Activated CD4-positive, alpha-beta T cell treated with anti-CD3 and anti-CD28 coated beads, Interleukin-2, amount 10 ng/mL, durations not matched to agents 24 days and 14 days (primary cell): ENCODE results near the gene LAMA5. TPM values are rescaled to one million over a fixed set of nuclear protein-coding genes. Genes with fewer than 3 reads are reported as not detected.

Source experiments
- DNase-seq: peaks from one replicate; pipeline ENCODE4 v3.0.0; 2022
- H3K27ac Mint-ChIP-seq: one replicate; pipeline ENCODE4 v1.8.0; 2022; ENCODE audit warnings: mild to moderate bottlenecking, mixed read lengths
- H3K27me3 Mint-ChIP-seq: one replicate; pipeline ENCODE4 v1.8.0; 2022; ENCODE audit warnings: mixed read lengths
- H3K36me3 Mint-ChIP-seq: one replicate; pipeline ENCODE4 v1.8.0; 2022; ENCODE audit warnings: low read depth, mild to moderate bottlenecking, mixed read lengths
- H3K4me1 Mint-ChIP-seq: one replicate; pipeline ENCODE4 v1.8.0; 2021; ENCODE audit warnings: mixed read lengths
- H3K4me3 Mint-ChIP-seq: one replicate; pipeline ENCODE4 v1.8.0; 2022; ENCODE audit warnings: mild to moderate bottlenecking, moderate library complexity, mixed read lengths
- H3K9me3 Mint-ChIP-seq: one replicate; pipeline ENCODE4 v1.8.0; 2021; ENCODE audit warnings: mixed read lengths
- intact Hi-C: fragments of 100-400 bp; cut with micrococcal nuclease; formaldehyde crosslinking; loops from one replicate; pipeline ENCODE4 v1.15.1; 2023
- total RNA-seq: library from RNA; stranded (reverse); gene quantifications from 2 replicates; pipeline ENCODE4 v1.2.3, GENCODE V29; 2022

Gene LAMA5
- total RNA-seq, 1 donor from 2014 or later: 2.1 TPM

DNA sequence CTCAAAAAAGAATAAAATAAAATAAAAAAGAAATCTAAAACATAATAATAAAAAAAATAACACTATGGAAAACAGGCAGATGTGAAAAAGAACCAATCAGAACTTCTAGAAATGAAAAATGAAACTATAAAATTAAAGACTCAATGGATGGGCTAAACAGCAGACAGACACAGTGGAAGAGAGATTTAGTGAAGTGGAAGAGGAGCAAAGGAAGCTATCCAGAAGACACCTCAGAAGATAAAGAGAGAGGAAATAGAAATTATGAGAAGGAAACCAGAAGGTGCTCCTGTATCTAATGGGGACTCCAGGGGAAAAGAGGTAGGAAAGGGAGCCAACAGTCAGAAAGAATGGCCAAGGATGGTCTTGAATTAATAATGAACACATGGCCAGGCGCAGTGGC is 18.5 kb downstream of the LAMA5 start:
- DNase-seq: no peak
- H3K4me3 Mint-ChIP-seq: no peak overlapping the region
- H3K27ac Mint-ChIP-seq: no peak overlapping the region
- H3K9me3 Mint-ChIP-seq: peaks cover 3% of the 10 kb centered on the region
- H3K36me3 Mint-ChIP-seq: no peaks in the 10 kb centered on the region
- intact Hi-C loops: no loop called here
- peaks cover 2% of the 10 kb centered on the region for H3K4me1 Mint-ChIP-seq
- H3K27me3 Mint-ChIP-seq: no peaks in the 10 kb centered on the region

DNA sequence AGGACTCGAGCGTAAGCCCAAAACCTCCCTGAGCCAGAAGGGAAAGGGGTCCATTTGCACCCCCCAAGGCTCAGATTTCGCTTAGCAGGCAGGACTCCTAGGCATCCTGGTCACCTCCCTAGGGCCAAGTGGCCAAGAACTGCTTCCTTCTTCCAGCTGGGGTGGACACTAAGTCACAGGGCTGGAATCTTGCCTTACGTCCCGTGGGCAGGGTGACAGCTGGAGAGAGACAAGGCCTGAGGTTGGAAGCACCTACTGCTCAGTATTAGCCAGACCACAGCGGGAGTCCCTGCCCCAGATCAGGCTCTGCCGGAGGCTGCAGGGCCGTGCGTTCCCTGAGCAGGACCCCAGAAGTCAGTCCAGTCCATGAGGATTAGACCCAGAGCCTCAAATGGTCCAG is 19.7 kb downstream of the LAMA5 start:
- intact Hi-C loops: no loop called here
- Mint-ChIP-seq H3K9me3 (peaks cover 3% of the 10 kb centered on the region), H3K4me3 (no peak overlapping the region), H3K4me1 (peaks cover 2% of the 10 kb centered on the region), H3K27me3 (no peaks in the 10 kb centered on the region), H3K36me3 (no peaks in the 10 kb centered on the region), H3K27ac (no peak overlapping the region)
- DNase-seq: no peak

DNA sequence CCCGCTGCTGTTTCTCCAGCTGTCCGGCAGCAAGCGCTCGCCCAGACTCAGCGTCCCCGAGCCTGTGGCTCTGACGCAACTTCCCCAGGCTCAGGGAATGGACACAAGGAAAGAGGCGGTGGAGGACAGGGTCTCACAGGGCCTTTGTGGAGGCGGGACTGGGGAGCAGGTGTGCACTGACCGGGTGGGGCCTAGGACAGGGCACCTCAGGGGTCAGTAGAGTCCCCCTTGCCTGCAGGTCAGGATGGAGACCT is 20.0 kb downstream of the LAMA5 start:
- Mint-ChIP-seq H3K9me3 (peaks cover 3% of the 10 kb centered on the region), H3K27me3 (no peaks in the 10 kb centered on the region), H3K4me3 (no peak overlapping the region), H3K27ac (no peak overlapping the region), H3K36me3 (no peaks in the 10 kb centered on the region), H3K4me1 (peaks cover 2% of the 10 kb centered on the region)
- no peak for DNase-seq
- intact Hi-C loops: no loop called here

DNA sequence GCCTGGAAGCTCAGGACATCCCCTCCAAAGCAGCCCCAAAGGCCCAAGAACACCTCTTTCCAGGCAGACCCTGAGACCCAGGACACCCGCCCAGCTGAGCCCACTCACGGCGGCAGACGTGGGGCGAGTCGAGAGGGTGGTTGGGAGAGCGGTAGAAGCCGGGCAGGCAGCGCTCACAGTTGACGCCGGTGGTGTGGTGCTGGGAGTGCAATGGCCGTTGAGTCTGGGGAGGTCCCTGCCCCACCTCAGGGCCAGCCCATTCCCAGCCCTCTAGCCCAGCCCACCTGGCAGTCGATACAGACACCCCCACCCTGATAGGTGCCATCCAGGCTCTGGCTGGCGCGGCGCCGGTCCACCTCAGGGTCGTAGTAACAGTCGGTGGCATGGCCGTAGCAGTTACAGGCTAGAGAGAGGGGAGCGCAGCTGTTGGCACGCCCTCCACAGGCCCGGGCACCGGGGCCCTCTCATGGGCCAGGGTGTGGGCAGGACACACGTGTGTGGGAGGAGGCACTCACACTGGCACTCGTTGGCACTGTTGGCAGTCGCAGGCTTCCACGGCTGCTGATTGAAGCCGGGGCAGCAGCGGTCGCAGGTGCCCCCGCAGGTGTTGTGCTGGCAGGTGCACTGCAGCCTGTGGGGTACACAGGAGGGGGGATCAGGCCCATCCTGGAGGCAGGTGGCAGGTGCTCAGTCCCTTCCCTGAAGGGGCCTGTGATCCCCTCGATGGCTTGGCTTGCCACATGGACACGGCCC is 20.5 kb downstream of the LAMA5 start:
- Mint-ChIP-seq H3K9me3 (peaks cover 3% of the 10 kb centered on the region), H3K27me3 (no peaks in the 10 kb centered on the region), H3K4me3 (no peak overlapping the region), H3K27ac (no peak overlapping the region), H3K36me3 (no peaks in the 10 kb centered on the region), H3K4me1 (peaks cover 2% of the 10 kb centered on the region)
- DNase-seq: no peak
- intact Hi-C loops: no loop called here

DNA sequence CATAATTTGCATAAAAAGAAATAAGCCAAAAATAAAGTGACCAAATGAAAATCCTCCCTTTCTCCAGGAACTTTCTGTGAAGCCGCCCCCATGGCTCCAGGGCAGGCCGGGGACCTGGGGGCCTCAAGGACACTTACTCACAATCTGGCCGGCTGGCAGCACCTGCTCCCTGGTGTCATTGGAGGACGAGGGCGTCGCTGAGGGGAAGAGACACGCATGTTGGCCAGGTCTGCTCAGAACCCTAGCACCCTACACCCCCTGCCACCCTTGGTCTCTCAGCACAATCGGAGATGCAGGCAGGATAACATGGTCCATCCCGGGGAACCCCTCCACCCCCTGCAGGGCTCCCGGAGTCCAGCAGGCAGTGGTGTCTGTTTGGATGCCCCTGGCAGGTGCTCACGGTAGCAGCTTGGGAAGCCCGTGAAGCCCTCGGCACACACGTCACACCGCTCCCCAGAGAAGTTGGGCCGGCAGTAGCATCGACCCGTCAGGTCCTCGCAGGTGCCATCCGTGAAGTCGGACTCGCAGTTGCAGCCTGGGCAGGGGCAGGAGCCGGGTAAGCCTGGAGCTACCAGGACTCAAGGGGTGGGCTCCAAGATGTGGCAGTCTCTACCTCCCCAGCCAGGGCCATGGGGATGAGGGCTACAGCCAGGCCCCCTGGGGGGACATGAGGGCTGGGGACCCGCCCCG is 21.3 kb downstream of the LAMA5 start:
- no peaks in the 10 kb centered on the region for H3K27me3 Mint-ChIP-seq
- H3K36me3 Mint-ChIP-seq: no peaks in the 10 kb centered on the region
- H3K4me1 Mint-ChIP-seq: peaks cover 2% of the 10 kb centered on the region
- DNase-seq: no peak
- intact Hi-C loops: no loop called here
- H3K4me3 Mint-ChIP-seq: no peak overlapping the region
- no peak overlapping the region for H3K27ac Mint-ChIP-seq
- peaks cover 3% of the 10 kb centered on the region for H3K9me3 Mint-ChIP-seq

DNA sequence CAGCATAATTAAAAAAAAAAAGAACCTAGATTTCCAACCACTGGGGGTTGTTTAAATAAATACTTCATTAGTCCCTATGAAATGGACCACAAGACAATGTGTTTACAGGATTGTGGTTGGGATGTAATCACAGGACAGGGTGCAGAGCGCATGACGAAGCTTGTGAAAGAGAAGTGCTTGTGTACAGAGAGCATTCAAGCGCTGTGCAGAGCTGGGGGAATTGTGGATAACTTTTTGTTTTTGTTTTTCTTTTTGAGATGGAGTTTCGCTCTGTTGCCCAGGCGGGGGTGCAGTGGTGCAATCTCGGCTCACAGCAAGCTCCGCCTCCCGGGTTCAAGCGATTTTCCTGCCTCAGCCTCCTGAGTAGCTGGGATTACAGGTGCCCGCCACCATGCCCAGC is 22.3 kb downstream of the LAMA5 start:
- no peak for DNase-seq
- Mint-ChIP-seq H3K36me3 (no peaks in the 10 kb centered on the region), H3K27me3 (peaks cover 3% of the 10 kb centered on the region), H3K9me3 (peaks cover 3% of the 10 kb centered on the region), H3K4me3 (no peak overlapping the region), H3K4me1 (peaks cover 2% of the 10 kb centered on the region), H3K27ac (no peak overlapping the region)
- intact Hi-C loops: no loop called here

DNA sequence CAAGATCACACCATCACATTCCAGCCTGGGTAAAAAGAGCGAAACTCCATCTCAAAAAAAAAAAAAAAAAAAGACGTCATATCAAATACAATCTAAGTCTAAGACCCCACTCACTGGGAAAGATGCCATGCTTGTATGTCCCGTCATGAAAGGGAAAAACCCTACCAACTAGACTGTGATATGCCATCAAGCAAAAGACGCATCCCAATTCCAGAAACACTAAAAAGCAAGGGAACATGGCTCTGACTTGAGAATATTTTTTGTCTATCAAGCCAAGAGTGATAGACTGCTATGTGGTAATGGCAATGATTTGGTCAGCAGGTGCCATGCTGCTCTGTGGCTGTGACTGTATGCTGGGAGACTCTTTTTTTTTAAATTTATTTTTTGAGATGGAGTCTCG is 23.0 kb downstream of the LAMA5 start:
- Mint-ChIP-seq H3K27me3 (peaks cover 5% of the 10 kb centered on the region), H3K4me1 (no peaks in the 10 kb centered on the region)
- intact Hi-C loops: no loop called here

DNA sequence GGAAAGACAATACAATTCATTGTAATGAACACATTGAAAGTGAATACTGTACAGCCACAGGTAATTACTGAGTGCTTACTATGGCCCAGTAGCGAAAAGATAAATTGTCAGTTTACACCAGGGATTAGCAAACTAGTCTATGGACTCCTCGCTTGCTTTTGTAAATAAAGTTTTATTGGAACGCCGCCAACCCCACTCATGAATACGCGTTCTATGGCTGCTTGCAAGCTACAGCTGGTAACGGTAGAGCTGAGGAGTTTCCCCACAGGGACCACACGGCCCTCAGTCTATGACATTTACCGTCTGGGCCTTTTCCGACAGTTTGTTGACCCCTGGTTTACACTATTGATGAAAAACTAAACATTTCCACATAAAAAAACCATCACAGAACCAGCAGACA is 24.2 kb downstream of the LAMA5 start:
- Mint-ChIP-seq H3K9me3 (no peaks in the 10 kb centered on the region), H3K36me3 (no peaks in the 10 kb centered on the region), H3K4me3 (no peak overlapping the region), H3K27ac (no peak overlapping the region), H3K27me3 (peaks cover 5% of the 10 kb centered on the region), H3K4me1 (no peaks in the 10 kb centered on the region)
- DNase-seq: no peak
- intact Hi-C loops: no loop called here

More for the DNA sequence above, 23.0 kb downstream of the LAMA5 start:
- Mint-ChIP-seq H3K9me3 (no peaks in the 10 kb centered on the region), H3K4me3 (no peak overlapping the region), H3K36me3 (no peaks in the 10 kb centered on the region), H3K27ac (no peak overlapping the region)
- no peak for DNase-seq

DNA sequence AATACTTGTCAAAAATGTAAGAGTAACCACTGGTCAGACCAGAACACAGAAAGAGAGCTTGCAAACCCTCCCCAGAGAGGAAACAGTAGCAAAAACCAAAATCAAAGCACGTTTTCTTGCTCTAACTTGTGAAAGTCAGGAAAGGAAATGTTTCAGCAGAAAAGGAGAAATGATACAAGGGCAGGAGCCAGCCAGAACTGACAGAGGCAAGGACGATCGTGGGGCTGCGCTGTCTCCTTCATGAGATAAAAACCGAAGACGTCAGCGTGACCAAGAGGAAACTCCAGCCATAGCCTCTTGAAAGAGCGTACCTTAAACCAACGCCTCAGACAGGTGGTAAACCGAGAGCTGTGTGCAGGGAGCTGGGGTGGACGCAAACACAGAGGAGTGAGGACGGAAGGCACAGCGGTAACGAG is 27.5 kb downstream of the LAMA5 start:
- Mint-ChIP-seq H3K4me3 (no peak overlapping the region), H3K27ac (no peak overlapping the region), H3K36me3 (no peaks in the 10 kb centered on the region), H3K27me3 (peaks cover 5% of the 10 kb centered on the region), H3K4me1 (no peaks in the 10 kb centered on the region), H3K9me3 (no peaks in the 10 kb centered on the region)
- intact Hi-C loops: no loop called here
- DNase-seq: no peak

DNA sequence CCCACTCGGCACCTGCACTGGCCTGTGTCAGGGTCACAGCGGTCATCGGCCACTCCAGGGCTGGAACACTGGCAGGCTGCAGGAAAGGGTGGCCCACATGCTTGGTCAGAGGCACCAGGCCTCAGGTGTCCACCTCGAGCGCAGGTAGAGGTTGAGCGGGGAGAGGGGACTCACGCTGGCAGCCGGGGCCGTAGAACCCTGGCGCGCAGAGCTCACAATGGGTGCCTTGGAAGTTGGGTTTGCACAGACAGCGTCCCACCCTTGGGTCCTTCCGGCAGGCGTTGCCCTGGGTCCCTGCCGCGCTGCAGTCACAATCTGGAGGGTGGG is 28.9 kb downstream of the LAMA5 start:
- no peaks in the 10 kb centered on the region for H3K9me3 Mint-ChIP-seq
- no peaks in the 10 kb centered on the region for H3K4me1 Mint-ChIP-seq
- no peak overlapping the region for H3K4me3 Mint-ChIP-seq
- H3K27ac Mint-ChIP-seq: no peak overlapping the region
- H3K36me3 Mint-ChIP-seq: no peaks in the 10 kb centered on the region
- intact Hi-C loops: no loop called here
- DNase-seq: no peak
- H3K27me3 Mint-ChIP-seq: peaks cover 5% of the 10 kb centered on the region

DNA sequence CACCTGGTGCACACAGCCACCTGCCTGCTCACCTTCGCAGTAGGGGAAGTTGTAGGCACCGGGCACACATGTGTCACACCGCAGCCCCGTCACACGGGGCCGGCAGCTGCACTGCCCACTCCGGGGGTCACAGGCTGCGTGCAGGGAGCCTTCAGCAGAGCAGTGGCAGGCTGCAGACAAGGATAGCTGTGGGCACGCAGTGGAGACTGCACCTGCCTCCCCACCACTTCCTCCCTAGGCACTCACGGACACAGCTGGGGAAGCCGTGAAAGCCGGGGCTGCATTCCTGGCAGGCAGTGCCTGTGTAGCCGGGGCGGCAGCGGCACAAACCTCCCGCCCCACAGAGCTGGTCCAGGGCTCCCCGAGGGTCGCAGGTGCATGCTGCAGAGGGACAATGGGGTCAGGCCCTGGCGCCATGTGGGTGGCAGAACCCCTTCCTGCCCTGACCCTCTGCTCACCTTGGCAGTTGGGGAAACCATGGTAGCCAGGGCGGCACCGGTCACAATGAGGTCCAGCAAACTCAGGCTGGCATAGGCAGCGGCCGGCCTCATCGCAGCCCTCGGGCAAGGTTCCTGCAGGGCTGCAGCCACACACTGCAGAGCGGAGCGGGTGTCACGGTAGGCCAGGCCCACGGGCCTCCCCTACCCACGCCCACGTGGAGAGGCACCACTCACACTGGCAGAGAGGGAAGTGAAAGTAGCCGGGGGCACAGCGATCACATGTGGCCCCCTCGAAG is 29.4 kb downstream of the LAMA5 start:
- no peaks in the 10 kb centered on the region for H3K4me1 Mint-ChIP-seq
- intact Hi-C loops: no loop called here
- no peak overlapping the region for H3K27ac Mint-ChIP-seq
- H3K36me3 Mint-ChIP-seq: no peaks in the 10 kb centered on the region
- peaks cover 5% of the 10 kb centered on the region for H3K27me3 Mint-ChIP-seq
- no peaks in the 10 kb centered on the region for H3K9me3 Mint-ChIP-seq
- DNase-seq: no peak
- no peak overlapping the region for H3K4me3 Mint-ChIP-seq

DNA sequence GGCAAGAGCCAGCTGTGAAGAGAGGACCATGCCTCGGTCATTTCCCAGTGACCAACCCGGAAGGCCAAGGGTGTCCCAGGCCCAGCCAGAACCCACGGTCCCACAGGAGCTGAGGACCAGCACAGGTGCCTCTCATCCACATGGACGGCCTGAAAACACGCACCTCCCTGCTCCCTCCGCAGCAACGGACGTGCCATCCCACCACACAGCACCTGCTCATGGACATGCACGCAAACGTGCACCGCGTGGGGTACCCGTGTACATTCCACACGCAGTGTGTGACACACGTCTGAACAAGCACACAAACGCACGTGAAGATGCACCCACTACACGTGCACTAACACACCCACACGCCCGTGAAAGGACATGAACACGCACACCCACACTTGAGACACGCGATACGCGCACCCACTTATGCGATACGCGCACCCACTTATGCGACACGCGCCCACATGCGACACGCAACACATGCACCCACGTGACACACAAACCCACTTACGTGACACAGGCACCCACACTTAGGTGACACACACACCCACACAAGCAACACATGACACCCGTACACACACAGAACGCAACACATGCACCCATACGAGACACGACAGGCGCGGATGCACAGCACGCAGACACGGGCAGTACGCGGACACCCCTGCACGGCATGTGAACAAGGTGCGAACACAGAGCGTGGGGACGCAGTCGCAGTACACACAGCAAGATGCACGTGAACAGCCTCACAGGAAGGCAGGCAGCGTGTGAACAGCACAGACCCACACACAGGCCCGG is 30.1 kb downstream of the LAMA5 start:
- Mint-ChIP-seq H3K27me3 (peaks cover 5% of the 10 kb centered on the region), H3K36me3 (no peaks in the 10 kb centered on the region)

DNA sequence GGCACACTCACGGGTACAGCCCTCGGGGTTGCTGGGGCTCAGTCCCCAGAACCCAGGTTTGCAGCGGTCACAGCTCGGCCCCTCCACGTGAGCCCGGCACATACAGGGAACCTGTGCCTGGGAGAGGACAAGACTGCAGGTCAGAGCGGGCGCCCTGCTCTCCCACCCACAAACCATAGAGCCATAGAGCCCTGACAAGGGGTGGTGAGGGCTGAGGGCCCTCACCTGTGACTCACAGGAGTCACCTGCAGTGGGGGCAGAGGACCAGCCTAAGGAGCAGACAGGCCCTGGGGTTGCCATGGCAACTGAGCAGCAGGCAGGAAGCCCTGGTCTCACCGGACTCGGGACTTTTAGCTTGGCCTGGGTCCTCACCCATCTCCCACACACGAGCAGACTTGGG is 30.8 kb downstream of the LAMA5 start:
- peaks cover 5% of the 10 kb centered on the region for H3K27me3 Mint-ChIP-seq
- no peaks in the 10 kb centered on the region for H3K9me3 Mint-ChIP-seq
- no peaks in the 10 kb centered on the region for H3K4me1 Mint-ChIP-seq
- no peaks in the 10 kb centered on the region for H3K36me3 Mint-ChIP-seq
- H3K4me3 Mint-ChIP-seq: no peak overlapping the region
- H3K27ac Mint-ChIP-seq: no peak overlapping the region
- intact Hi-C loops: no loop called here
- DNase-seq: no peak

More for the DNA sequence above, 30.1 kb downstream of the LAMA5 start:
- H3K27ac Mint-ChIP-seq: no peak overlapping the region
- no peak overlapping the region for H3K4me3 Mint-ChIP-seq
- no peaks in the 10 kb centered on the region for H3K4me1 Mint-ChIP-seq
- H3K9me3 Mint-ChIP-seq: no peaks in the 10 kb centered on the region
- DNase-seq: no peak
- intact Hi-C loops: no loop called here

DNA sequence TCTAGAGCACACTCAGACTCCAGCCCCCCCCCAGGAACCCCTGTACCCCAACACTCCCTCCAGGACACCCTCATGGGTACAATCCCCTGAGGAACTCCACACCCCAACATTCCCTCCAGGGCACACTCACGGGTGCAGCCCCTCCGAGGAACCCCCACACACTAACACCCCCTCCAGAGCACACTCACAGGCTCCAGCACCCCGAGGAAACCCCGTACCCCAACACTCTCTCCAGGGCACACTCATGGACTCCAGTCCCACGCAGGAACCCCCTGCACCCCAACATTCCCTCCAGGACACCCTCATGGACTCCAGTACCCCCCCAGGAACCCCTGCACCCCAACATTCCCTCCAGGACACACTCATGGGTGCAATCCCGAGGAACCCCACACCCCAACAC is 31.6 kb downstream of the LAMA5 start:
- Mint-ChIP-seq H3K9me3 (no peaks in the 10 kb centered on the region), H3K4me3 (no peak overlapping the region), H3K27me3 (peaks cover 5% of the 10 kb centered on the region), H3K27ac (no peak overlapping the region), H3K4me1 (no peaks in the 10 kb centered on the region), H3K36me3 (no peaks in the 10 kb centered on the region)
- DNase-seq: no peak
- intact Hi-C loops: no loop called here
